Measurements from ENCODE around the gene PCDH9. TPM values are rescaled to one million over a fixed set of nuclear protein-coding genes. Genes with fewer than 3 reads are reported as not detected.

Gene PCDH9
- total and polyA plus RNA-seq, 8 donors: 0.46 to 3.8 (median 1.5) TPM

DNA sequence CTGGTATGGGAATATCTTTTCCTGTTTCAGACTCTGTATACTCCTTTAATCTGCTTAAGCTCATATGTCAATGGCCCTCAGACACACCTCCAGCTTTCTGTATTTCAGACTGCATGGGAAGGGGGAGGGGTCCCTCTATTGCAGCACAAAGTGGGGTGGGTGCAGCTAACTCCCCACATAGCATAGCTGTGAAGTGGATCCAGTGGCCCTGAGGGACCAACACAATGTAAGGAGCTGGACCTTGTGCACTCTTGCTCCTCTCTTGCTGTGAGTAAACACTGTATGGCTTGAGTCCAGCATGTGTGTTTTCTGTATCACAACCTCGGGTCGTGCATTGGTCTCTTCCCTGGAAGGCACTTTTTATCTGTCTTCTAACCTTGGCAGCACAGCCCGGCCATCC lies 669.9 kb downstream of the PCDH9 start:
- DNase-seq: no peak
- no peak for ATAC-seq
- H3K27me3 ChIP-seq: no peaks in the 10 kb centered on the region
- no peak overlapping the region for H3K4me3 ChIP-seq
- H3K9me3 ChIP-seq: no peaks in the 10 kb centered on the region
- H3K36me3 ChIP-seq: no peaks in the 10 kb centered on the region
- intact Hi-C loops (cut with DNase I): no loop called here
- no peak overlapping the region for H3K27ac ChIP-seq
- H3K4me1 ChIP-seq: no peaks in the 10 kb centered on the region
- TF ChIP-seq CTCF (IDR thresholded peaks at IDR 0.05): no peak
- no peak for FAIRE-seq
- 33 to 47% methylated on average over 3 of the region's 3 CpGs for WGBS, 2 donors

DNA sequence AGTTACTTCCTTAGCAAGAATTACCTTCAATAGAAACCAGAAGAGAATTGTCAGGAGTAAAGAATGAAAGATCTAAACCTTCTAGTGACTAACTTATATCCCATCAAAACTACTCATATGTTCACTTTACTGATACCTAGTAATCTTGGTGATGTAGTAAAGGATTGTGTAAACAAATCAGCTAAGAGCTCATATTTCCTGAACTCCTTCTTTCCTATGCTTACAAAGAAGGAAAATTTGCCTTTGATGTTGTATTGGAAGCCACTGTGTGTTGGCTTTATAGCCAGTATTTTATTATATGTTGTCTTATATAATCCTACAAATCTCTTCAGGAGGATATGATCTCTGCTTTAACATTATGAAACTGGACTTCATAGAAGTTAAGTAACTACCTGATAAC lies 671.0 kb downstream of the PCDH9 start:
- Histone ChIP-seq H3K4me1 (no peaks in the 10 kb centered on the region), H3K4me3 (no peak overlapping the region), H3K27ac (no peak overlapping the region), H3K36me3 (no peaks in the 10 kb centered on the region), H3K9me3 (no peaks in the 10 kb centered on the region), H3K27me3 (no peaks in the 10 kb centered on the region)
- no peak for TF ChIP-seq CTCF (IDR thresholded peaks at IDR 0.05)
- DNase-seq (no peak), ATAC-seq (no peak), FAIRE-seq (no peak)
- intact Hi-C loops (cut with DNase I): no loop called here

- Histone ChIP-seq H3K9me3 (no peaks in the 10 kb centered on the region), H3K4me1 (no peaks in the 10 kb centered on the region), H3K27me3 (no peaks in the 10 kb centered on the region), H3K27ac (no peak overlapping the region), H3K4me3 (no peak overlapping the region), H3K36me3 (no peaks in the 10 kb centered on the region)
- no peak for TF ChIP-seq CTCF (IDR thresholded peaks at IDR 0.05)
- ATAC-seq: no peak
- WGBS, 2 donors: 74 to 92% methylated on average over 2 of the region's 2 CpGs
- no peak for DNase-seq
- FAIRE-seq: no peak
- intact Hi-C loops (cut with DNase I): no loop called here
Measured at GRCh38 chr13:66558506-66558905, 671.6 kb downstream of the PCDH9 start.

GRCh38 chr13:66557357-66557756 lies 672.8 kb downstream of the PCDH9 start:
- ATAC-seq: no peak
- Histone ChIP-seq H3K36me3 (no peaks in the 10 kb centered on the region), H3K4me3 (no peak overlapping the region), H3K27ac (no peak overlapping the region), H3K4me1 (no peaks in the 10 kb centered on the region), H3K27me3 (no peaks in the 10 kb centered on the region), H3K9me3 (no peaks in the 10 kb centered on the region)
- DNase-seq: no peak
- 68 to 84% methylated on average over 3 of the region's 3 CpGs for WGBS, 2 donors
- intact Hi-C loops (cut with DNase I): no loop called here
- TF ChIP-seq CTCF (IDR thresholded peaks at IDR 0.05): no peak
- FAIRE-seq: peak; percentile 9

GRCh38 chr13:66556306-66556705 lies 673.8 kb downstream of the PCDH9 start:
- Histone ChIP-seq H3K4me1 (no peaks in the 10 kb centered on the region), H3K9me3 (no peaks in the 10 kb centered on the region), H3K36me3 (no peaks in the 10 kb centered on the region), H3K27ac (no peak overlapping the region), H3K27me3 (no peaks in the 10 kb centered on the region), H3K4me3 (no peak overlapping the region)
- intact Hi-C loops (cut with DNase I): no loop called here
- DNase-seq (no peak), ATAC-seq (no peak), FAIRE-seq (no peak)
- no peak for TF ChIP-seq CTCF (IDR thresholded peaks at IDR 0.05)
